Neural cell (in vitro differentiated cells): ENCODE results near the gene WASF3.

Experiments used
- CTCF ChIP-seq: fragments of 450-650 bp; IDR thresholded peaks from 2 replicates; pipeline ENCODE4 v1.5.1; 2014; ENCODE audit warnings: antibody characterized with exemption, mild to moderate bottlenecking, moderate library complexity; ENCODE audit not compliant: poor library complexity, severe bottlenecking
- EP300 ChIP-seq: fragments of 450-650 bp; conservative IDR thresholded peaks from 2 replicates; pipeline ENCODE4 v1.6.1; 2014; ENCODE audit warnings: antibody characterized with exemption, mild to moderate bottlenecking, moderate library complexity; ENCODE audit not compliant: poor library complexity, severe bottlenecking
- EZH2 ChIP-seq: fragments of 200-600, 300-800 bp; shearing (Covaris generic), sonication (generic); IDR thresholded peaks from 2 replicates; pipeline ENCODE4 v1.6.1; 2014; ENCODE audit warnings: antibody characterized with exemption, low read length, borderline replicate concordance, mild to moderate bottlenecking; ENCODE audit not compliant: insufficient read depth, poor library complexity, severe bottlenecking
- MXI1 ChIP-seq: fragments of 450-650 bp; conservative IDR thresholded peaks from 2 replicates; pipeline ENCODE4 v1.6.1; 2014; ENCODE audit warnings: antibody characterized with exemption, mild to moderate bottlenecking; ENCODE audit not compliant: poor library complexity, severe bottlenecking
- POLR2AphosphoS5 ChIP-seq: IDR thresholded peaks from 2 replicates; pipeline ENCODE4 v1.6.1; 2012
- RAD21 ChIP-seq: fragments of 450-650 bp; conservative IDR thresholded peaks from 2 replicates; pipeline ENCODE4 v1.6.1; 2014; ENCODE audit warnings: antibody characterized with exemption, mild to moderate bottlenecking, moderate library complexity
- TAF1 ChIP-seq: IDR thresholded peaks from 2 replicates; pipeline ENCODE4 v1.6.1; 2012; ENCODE audit warnings: low read depth
- TF ChIP-seq, protein P1 (sequence below): IDR thresholded peaks from 2 replicates; pipeline ENCODE4 v1.6.1; 2012; ENCODE audit warnings: borderline replicate concordance

- TF ChIP-seq CTCF (no peak), POLR2AphosphoS5 (no peak), RAD21 (no peak), EP300 (no peak), EZH2 (no peak), TAF1 (no peak), MXI1 (no peak)
- TF ChIP-seq, protein P1, sequence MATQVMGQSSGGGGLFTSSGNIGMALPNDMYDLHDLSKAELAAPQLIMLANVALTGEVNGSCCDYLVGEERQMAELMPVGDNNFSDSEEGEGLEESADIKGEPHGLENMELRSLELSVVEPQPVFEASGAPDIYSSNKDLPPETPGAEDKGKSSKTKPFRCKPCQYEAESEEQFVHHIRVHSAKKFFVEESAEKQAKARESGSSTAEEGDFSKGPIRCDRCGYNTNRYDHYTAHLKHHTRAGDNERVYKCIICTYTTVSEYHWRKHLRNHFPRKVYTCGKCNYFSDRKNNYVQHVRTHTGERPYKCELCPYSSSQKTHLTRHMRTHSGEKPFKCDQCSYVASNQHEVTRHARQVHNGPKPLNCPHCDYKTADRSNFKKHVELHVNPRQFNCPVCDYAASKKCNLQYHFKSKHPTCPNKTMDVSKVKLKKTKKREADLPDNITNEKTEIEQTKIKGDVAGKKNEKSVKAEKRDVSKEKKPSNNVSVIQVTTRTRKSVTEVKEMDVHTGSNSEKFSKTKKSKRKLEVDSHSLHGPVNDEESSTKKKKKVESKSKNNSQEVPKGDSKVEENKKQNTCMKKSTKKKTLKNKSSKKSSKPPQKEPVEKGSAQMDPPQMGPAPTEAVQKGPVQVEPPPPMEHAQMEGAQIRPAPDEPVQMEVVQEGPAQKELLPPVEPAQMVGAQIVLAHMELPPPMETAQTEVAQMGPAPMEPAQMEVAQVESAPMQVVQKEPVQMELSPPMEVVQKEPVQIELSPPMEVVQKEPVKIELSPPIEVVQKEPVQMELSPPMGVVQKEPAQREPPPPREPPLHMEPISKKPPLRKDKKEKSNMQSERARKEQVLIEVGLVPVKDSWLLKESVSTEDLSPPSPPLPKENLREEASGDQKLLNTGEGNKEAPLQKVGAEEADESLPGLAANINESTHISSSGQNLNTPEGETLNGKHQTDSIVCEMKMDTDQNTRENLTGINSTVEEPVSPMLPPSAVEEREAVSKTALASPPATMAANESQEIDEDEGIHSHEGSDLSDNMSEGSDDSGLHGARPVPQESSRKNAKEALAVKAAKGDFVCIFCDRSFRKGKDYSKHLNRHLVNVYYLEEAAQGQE = no peak
Observed at GRCh38 chr13:26590379-26590778, 32.9 kb downstream of the WASF3 start.
